A673 (cell line): Measurements from ENCODE around the gene SYK. TPM values are rescaled to one million over a fixed set of nuclear protein-coding genes. Genes with fewer than 3 reads are reported as not detected.
A peak's percentile ranks its signal among the peaks of the same experiment; 100 is the strongest.

Source experiments
- BruUV-seq: library from RNA; stranded (reverse); fragments of 400-500 nt; replicated peaks from 2 replicates; lab custom pipeline; 2021; lab: Mats Ljungman, UMichigan
- CTCF ChIA-PET: fragments of 300-600 bp; sonication (Branson Sonifier 250); formaldehyde crosslinking; loops from one replicate; lab custom pipeline; 2022; ENCODE audit warnings: antibody characterized with exemption; lab: Charles Lee
- POLR2A ChIA-PET: fragments of 300-600 bp; sonication (Branson Sonifier 250); formaldehyde crosslinking; loops from one replicate; lab custom pipeline; 2022; ENCODE audit warnings: antibody characterized with exemption; ENCODE audit not compliant: low non-redundant PET; lab: Charles Lee
- DNase-seq: peaks from one replicate; pipeline ENCODE4 v3.0.0-alpha.2; 2015; ENCODE audit warnings: low spot score
- H3K27ac ChIP-seq: fragments of 200-600 bp; sonication (generic); 2 replicates; pipeline ENCODE4 v1.5.1; 2016; ENCODE audit warnings: mixed run types, low read depth, mild to moderate bottlenecking, mixed read lengths, antibody characterized with exemption, low read length; ENCODE audit not compliant: poor library complexity, severe bottlenecking
- H3K27me3 ChIP-seq: fragments of 200-600 bp; sonication (generic); replicated peaks from 2 replicates; pipeline ENCODE4 v1.6.1; 2017; ENCODE audit warnings: mixed run types, low read depth, mild to moderate bottlenecking, mixed read lengths, antibody characterized with exemption, low read length; ENCODE audit not compliant: insufficient read depth, poor library complexity
- H3K36me3 ChIP-seq: fragments of 200-600 bp; sonication (generic); 2 replicates; pipeline ENCODE4 v1.6.1; 2016; ENCODE audit warnings: mixed run types, mild to moderate bottlenecking, mixed read lengths, antibody characterized with exemption, low read length; ENCODE audit not compliant: insufficient read depth, poor library complexity, severe bottlenecking
- H3K4me1 ChIP-seq: fragments of 200-600 bp; sonication (generic); 2 replicates; pipeline ENCODE4 v1.6.1; 2017; ENCODE audit warnings: mixed run types, mild to moderate bottlenecking, mixed read lengths, antibody characterized with exemption, low read length; ENCODE audit not compliant: insufficient read depth, poor library complexity, severe bottlenecking
- H3K4me3 ChIP-seq: fragments of 200-600 bp; sonication (generic); 2 replicates; pipeline ENCODE4 v1.5.1; 2016; ENCODE audit warnings: low read depth, mixed run types, mild to moderate bottlenecking, mixed read lengths, low read length; ENCODE audit not compliant: poor library complexity, severe bottlenecking
- H3K9me3 ChIP-seq: fragments of 200-600 bp; sonication (generic); 2 replicates; pipeline ENCODE4 v1.6.1; 2016; ENCODE audit warnings: mixed run types, low read depth, mild to moderate bottlenecking, mixed read lengths, antibody characterized with exemption, low read length; ENCODE audit not compliant: poor library complexity, severe bottlenecking
- EZH2 ChIP-seq: fragments of 200-600 bp; sonication (generic); IDR thresholded peaks from 2 replicates; pipeline ENCODE4 v1.6.1; 2017; ENCODE audit warnings: borderline replicate concordance, low read depth, mild to moderate bottlenecking, mixed read lengths, antibody characterized with exemption, low read length; ENCODE audit not compliant: poor library complexity, severe bottlenecking
- intact Hi-C: fragments of 100-400 bp; cut with micrococcal nuclease; formaldehyde crosslinking; loops from one replicate; pipeline ENCODE4 v1.10.0; 2022; ENCODE audit not compliant: unreplicated experiment
- total RNA-seq: library from RNA; stranded (reverse); gene quantifications from 2 replicates; pipeline ENCODE4 v1.2.3, GENCODE V29; 2021
- TF ChIP-seq, protein P1 (sequence below): fragments of 300-800, 200-600 bp; sonication (generic); conservative IDR thresholded peaks from 2 replicates; pipeline ENCODE4 v1.5.1; 2017; ENCODE audit warnings: low read depth, mild to moderate bottlenecking, antibody characterized with exemption, low read length, moderate library complexity, mixed read lengths

The SYK gene
- total RNA-seq, 1 experiment from 2014 or later: 14.9 TPM

DNA sequence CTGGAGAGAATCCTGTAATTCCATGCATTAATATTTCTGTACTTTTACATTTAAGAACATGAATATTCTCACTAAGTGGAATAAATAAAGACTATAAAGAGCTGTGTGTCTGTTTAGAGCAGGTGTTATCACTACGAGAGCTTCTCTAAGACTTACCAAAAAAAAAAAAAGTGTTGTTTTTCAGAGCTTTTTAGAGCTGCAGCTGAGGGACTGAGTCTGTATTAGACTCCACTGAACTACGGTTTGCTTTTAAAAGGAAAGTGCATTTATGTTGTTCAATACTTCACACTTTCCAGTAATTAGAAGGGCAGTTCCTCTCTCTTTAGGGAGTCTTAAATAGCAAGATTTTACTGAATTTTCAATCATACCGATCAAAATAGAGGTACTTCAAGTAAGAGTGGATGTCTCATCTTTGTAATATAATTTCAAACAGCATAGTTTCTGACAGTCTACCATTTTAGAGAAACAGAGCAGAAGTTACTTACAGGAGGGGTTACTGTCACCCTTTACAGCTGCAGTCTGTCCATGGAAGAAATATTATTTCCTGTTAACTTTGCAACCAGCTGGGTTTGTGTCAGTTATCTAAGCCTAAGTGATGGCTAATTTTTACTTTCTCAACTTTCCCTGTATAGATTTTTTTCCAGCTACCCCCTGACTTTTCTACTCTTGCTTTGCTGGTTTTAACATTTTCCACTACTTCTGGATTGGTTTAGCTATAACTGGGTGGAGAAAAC, 2.4 kb downstream of the SYK start:
- ChIA-PET CTCF (no interaction called here), POLR2A (interaction anchor here (0.6 kb wide), 2 partner anchors 1072 to 1086 kb away, joined by 3 read pairs; no protein-coding TSS in a partner anchor)
- intact Hi-C loops: no loop called here
- no TSS peak for BruUV-seq
- no peaks in the 10 kb centered on the region for H3K36me3 ChIP-seq
- peak overlapping the region; percentile 74 for H3K27ac ChIP-seq
- peak overlapping the region; percentile 11 for H3K4me3 ChIP-seq
- H3K9me3 ChIP-seq: no peaks in the 10 kb centered on the region
- H3K27me3 ChIP-seq: peaks cover 27% of the 10 kb centered on the region
- peak; percentile 41 for DNase-seq
- no peak for TF ChIP-seq EZH2
- TF ChIP-seq, protein P1, sequence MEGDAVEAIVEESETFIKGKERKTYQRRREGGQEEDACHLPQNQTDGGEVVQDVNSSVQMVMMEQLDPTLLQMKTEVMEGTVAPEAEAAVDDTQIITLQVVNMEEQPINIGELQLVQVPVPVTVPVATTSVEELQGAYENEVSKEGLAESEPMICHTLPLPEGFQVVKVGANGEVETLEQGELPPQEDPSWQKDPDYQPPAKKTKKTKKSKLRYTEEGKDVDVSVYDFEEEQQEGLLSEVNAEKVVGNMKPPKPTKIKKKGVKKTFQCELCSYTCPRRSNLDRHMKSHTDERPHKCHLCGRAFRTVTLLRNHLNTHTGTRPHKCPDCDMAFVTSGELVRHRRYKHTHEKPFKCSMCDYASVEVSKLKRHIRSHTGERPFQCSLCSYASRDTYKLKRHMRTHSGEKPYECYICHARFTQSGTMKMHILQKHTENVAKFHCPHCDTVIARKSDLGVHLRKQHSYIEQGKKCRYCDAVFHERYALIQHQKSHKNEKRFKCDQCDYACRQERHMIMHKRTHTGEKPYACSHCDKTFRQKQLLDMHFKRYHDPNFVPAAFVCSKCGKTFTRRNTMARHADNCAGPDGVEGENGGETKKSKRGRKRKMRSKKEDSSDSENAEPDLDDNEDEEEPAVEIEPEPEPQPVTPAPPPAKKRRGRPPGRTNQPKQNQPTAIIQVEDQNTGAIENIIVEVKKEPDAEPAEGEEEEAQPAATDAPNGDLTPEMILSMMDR: no peak
- peaks cover 36% of the 10 kb centered on the region for H3K4me1 ChIP-seq

DNA sequence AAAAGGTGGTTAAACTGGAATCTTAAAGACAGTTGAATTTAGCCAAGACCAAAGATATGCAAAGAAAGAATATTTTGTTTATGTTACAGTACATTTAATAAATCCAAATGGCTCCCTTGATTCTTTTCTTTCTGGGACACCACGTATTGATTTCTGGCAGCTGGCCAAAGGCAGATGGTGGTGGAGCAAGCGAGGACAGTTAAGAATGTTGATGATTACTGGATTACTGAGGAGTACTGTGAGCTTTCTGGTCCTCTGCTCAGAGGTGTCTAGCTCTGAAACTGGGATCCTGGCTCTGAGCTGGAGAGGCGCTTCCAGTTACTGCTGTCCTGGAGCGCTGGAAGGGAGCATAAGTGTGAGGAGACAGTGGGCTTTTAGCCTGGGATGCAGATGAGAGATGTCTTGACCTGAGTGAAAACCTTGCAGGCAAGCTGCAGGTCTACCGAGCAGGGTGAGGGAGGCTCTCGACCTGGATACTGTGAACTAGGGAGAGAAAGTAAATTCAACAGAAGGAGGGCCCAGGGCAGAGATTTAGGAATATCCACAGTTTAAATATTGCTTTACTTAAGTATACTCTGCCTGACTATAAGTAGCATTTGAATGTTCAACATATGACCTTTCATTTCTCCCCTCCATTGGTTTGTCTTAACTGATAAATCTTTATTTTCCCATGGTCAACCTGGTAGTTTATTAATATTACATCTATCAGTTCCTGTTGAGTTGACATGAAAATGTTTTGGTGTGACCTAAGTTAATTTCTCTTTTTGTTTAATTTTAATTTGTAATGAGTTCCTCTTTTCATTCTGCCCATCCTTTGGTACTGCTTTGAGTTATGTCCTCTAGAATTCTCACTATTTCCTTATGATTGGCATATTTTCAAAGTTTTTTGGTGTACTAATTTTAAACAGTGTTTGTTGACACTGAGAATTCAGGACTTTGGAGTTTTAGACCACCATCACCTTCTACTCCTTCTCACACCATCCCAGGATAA, 3.7 kb downstream of the SYK start:
- BruUV-seq: no TSS peak
- Histone ChIP-seq H3K4me3 (no peak overlapping the region), H3K27ac (peak overlapping the region; percentile 74), H3K9me3 (no peaks in the 10 kb centered on the region), H3K4me1 (peaks cover 37% of the 10 kb centered on the region), H3K27me3 (peaks cover 27% of the 10 kb centered on the region), H3K36me3 (no peaks in the 10 kb centered on the region)
- TF ChIP-seq, protein P1: no peak
- TF ChIP-seq EZH2: no peak
- CTCF ChIA-PET: no interaction called here
- intact Hi-C loops: no loop called here
- peak; percentile 42 for DNase-seq
- POLR2A ChIA-PET: no interaction called here

DNA sequence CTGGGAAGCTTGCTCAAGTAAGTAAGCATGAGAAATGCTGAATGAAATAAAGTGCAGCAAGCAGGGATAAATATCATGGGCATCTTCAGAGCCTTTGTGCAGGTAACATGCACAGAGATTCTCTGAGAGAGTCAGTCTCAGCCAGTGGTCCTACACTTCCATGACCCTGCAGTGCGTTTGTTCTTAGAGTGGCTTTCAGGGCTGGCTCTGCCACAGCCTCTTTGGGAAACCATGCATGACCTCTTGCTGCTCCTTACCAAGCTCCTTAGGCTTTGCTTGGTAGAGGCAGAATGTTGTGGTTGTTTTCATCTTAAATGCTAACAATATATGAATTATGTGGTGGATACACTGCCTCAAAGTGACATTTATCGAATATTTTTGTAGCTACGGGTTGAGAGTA, 5.4 kb downstream of the SYK start:
- H3K36me3 ChIP-seq: no peaks in the 10 kb centered on the region
- no peaks in the 10 kb centered on the region for H3K9me3 ChIP-seq
- TF ChIP-seq EZH2: no peak
- TF ChIP-seq, protein P1: no peak
- BruUV-seq: no TSS peak
- ChIA-PET CTCF (no interaction called here), POLR2A (no interaction called here)
- peaks cover 45% of the 10 kb centered on the region for H3K4me1 ChIP-seq
- H3K27me3 ChIP-seq: peaks cover 12% of the 10 kb centered on the region
- intact Hi-C loops: no loop called here
- H3K4me3 ChIP-seq: no peak overlapping the region
- no peak for DNase-seq
- H3K27ac ChIP-seq: no peak overlapping the region
